Lower lobe of right lung (tissue), 2 donors: ENCODE measurements around the gene SEL1L2. TPM values are rescaled to one million over a fixed set of nuclear protein-coding genes. Genes with fewer than 3 reads are reported as not detected.
"Not testable (repeated sequence)": the region's sequence is repeated elsewhere in the genome, so short reads cannot be mapped to it uniquely, and the experiment has no call there.

ENCODE experiments used
- ATAC-seq, 2 donors: fragments of 200-7000 bp; cut with Tn5 transposase; one replicate each; pipeline ENCODE4 v1.9.1; 2020 to 2022; ENCODE audit warnings: mild to moderate bottlenecking in 2 of 2, moderate library complexity in 2 of 2
- DNase-seq: peaks from one replicate; pipeline ENCODE4 v3.0.0-alpha.2; 2020
- H3K27ac ChIP-seq: fragments of 200-600 bp; one replicate; pipeline ENCODE4 v1.8.0; 2022
- H3K27me3 ChIP-seq: fragments of 200-600 bp; one replicate; pipeline ENCODE4 v1.8.0; 2022; ENCODE audit warnings: low read depth
- H3K36me3 ChIP-seq: fragments of 200-600 bp; one replicate; pipeline ENCODE4 v1.8.0; 2022; ENCODE audit warnings: mild to moderate bottlenecking
- H3K4me1 ChIP-seq: fragments of 200-600 bp; one replicate; pipeline ENCODE4 v1.8.0; 2022
- H3K4me3 ChIP-seq: fragments of 200-600 bp; one replicate; pipeline ENCODE4 v1.8.0; 2022; ENCODE audit warnings: mild to moderate bottlenecking
- H3K9me3 ChIP-seq: fragments of 200-600 bp; one replicate; pipeline ENCODE4 v1.8.0; 2022
- intact Hi-C: fragments of 100-400 bp; cut with DNase I; formaldehyde crosslinking; loops from one replicate; pipeline ENCODE4 v1.11.0; 2022
- total RNA-seq: library from RNA; stranded (reverse); fragmentation: NEBNext Ultra II Directional; extraction: Animal tissue kit (Norgen Biotek cat#: 25700); gene quantifications from one replicate; pipeline ENCODE4 v1.2.1, GENCODE V29; 2021
- TF ChIP-seq, protein P1 (sequence below): fragments of 200-600 bp; IDR thresholded peaks from one replicate; pipeline ENCODE4 v1.8.0; 2022; ENCODE audit warnings: antibody characterized with exemption, mild to moderate bottlenecking
- donor health status: DM: no; HTN: yes; CAD: no; lungs with severe emphysema.

SEL1L2 gene
- total RNA-seq, 1 donor from 2014 or later, result not detected

GRCh38 chr20:13995086-13995665 lies 4.8 kb upstream of the SEL1L2 start, which contains the start of gene MACROD2:
Gene MACROD2 (plus strand): TSS chr20:13995516.
- Histone ChIP-seq H3K4me3 (peak within 1 kb of the TSS; percentile 69), H3K36me3 (no peaks in the 10 kb centered on the region), H3K4me1 (no peaks in the 10 kb centered on the region), H3K9me3 (peaks cover 16% of the 10 kb centered on the region), H3K27ac (peak within 1 kb of the TSS; percentile 60), H3K27me3 (peaks cover 6% of the 10 kb centered on the region)
- DNase-seq (peak; percentile 95), ATAC-seq (peak; percentile 98)
- TF ChIP-seq, protein P1, sequence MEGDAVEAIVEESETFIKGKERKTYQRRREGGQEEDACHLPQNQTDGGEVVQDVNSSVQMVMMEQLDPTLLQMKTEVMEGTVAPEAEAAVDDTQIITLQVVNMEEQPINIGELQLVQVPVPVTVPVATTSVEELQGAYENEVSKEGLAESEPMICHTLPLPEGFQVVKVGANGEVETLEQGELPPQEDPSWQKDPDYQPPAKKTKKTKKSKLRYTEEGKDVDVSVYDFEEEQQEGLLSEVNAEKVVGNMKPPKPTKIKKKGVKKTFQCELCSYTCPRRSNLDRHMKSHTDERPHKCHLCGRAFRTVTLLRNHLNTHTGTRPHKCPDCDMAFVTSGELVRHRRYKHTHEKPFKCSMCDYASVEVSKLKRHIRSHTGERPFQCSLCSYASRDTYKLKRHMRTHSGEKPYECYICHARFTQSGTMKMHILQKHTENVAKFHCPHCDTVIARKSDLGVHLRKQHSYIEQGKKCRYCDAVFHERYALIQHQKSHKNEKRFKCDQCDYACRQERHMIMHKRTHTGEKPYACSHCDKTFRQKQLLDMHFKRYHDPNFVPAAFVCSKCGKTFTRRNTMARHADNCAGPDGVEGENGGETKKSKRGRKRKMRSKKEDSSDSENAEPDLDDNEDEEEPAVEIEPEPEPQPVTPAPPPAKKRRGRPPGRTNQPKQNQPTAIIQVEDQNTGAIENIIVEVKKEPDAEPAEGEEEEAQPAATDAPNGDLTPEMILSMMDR, result no peak
- intact Hi-C loops, result no loop called here

DNA sequence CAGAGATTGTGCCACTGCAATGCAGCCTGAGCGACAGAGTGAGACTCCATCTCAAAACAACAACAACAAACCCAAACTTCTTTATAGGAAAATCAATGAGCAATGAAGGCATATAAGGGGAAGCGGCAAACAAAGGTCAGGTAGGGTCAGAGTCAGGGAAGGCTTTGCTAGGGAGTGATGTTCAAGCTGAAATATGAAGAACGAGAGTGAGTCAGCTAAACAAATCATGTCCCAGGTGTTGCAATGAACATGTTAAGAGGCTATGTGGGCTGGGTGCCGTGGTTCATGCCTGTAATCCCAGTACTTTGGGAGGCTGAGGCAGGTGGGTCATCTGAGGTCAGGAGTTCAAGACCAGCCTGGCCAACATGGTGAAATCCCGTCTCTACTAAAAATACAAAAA lies 1.5 kb upstream of the SEL1L2 start:
- H3K36me3 ChIP-seq, H3K27me3 ChIP-seq, H3K4me3 ChIP-seq, DNase-seq, ATAC-seq, H3K27ac ChIP-seq, H3K4me1 ChIP-seq, intact Hi-C loops: not testable (repeated sequence)
- peaks cover 16% of the 10 kb centered on the region for H3K9me3 ChIP-seq

DNA sequence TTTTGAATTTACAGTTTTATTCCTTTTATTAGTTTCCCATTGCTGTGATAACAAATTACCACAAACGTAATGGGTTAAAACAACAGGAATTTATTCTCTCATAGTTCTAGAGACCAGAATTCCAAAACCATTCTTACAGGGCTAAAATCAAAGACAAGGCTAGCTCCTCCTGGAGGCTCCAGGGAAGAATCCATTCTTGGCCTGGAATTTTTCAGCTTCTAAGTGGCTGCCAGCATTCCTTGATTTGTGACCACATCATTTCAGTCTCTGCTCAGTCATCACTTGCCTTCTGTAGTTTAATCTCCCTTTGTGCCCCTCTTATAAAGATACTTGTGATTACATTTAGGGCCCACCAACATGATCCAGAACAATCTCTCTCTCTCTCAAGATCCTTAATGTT lies 897 bp upstream of the SEL1L2 start:
- no peaks in the 10 kb centered on the region for H3K36me3 ChIP-seq
- DNase-seq (no peak), ATAC-seq (no peak)
- H3K4me3 ChIP-seq, result no peak overlapping the region
- TF ChIP-seq, protein P1, result no peak
- peaks cover 6% of the 10 kb centered on the region for H3K27me3 ChIP-seq
- peaks cover 16% of the 10 kb centered on the region for H3K9me3 ChIP-seq
- H3K27ac ChIP-seq, result no peak overlapping the region
- intact Hi-C loops, result no loop called here
- no peaks in the 10 kb centered on the region for H3K4me1 ChIP-seq

DNA sequence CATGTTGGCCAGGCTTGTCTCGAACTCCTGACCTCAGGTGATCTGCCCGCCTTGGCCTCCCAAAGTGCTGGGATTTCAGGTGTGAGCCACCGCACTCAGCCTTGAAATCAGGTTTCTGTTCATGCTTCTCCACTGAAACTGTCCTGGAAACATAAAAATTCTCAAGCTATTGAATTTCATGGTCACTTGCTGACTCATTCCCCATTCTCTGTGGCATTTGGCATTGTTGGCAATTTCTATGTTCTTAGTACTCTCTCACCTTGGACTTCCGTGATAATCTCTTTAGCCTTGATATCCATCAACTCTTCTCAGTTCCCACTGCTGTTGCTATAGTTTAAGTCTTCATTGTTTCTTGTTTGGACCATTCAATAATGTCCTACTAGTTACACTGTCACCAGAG lies 6.2 kb downstream of the SEL1L2 start:
- intact Hi-C loops, result no loop called here
- Histone ChIP-seq H3K27me3 (no peaks in the 10 kb centered on the region), H3K4me1 (no peaks in the 10 kb centered on the region), H3K36me3 (no peaks in the 10 kb centered on the region), H3K9me3 (no peaks in the 10 kb centered on the region), H3K4me3 (no peak overlapping the region), H3K27ac (no peak overlapping the region)
- no peak for ATAC-seq
- TF ChIP-seq, protein P1, result no peak
- DNase-seq, result no peak

DNA sequence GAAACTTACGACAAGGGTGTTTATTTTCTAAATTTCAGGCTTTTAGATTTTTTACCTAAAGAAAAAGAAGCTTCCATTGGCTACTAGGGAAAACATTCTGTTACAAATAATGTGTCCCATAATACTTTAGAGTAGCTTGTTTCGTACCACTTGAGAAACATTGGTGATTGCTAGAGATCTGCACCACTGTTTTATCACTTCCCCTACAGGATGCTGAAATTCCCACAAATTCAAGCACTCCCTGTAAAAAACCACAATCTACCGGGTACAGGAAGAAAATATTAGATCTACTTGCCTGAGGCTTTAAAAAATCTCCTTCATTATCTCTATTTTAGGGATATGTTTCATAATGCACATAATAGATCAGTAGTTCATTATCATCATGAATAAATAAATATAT lies 29.9 kb downstream of the SEL1L2 start:
- ATAC-seq (no peak), DNase-seq (no peak)
- Histone ChIP-seq H3K36me3 (no peaks in the 10 kb centered on the region), H3K4me3 (no peak overlapping the region), H3K4me1 (no peaks in the 10 kb centered on the region), H3K9me3 (no peaks in the 10 kb centered on the region), H3K27me3 (no peaks in the 10 kb centered on the region), H3K27ac (no peak overlapping the region)
- TF ChIP-seq, protein P1, result no peak
- intact Hi-C loops, result no loop called here

- Histone ChIP-seq H3K36me3 (no peaks in the 10 kb centered on the region), H3K4me1 (no peaks in the 10 kb centered on the region)
Measured at GRCh38 chr20:13960119-13960518, 30.3 kb downstream of the SEL1L2 start.

More at GRCh38 chr20:13960119-13960518, 30.3 kb downstream of the SEL1L2 start:
- intact Hi-C loops, result no loop called here
- TF ChIP-seq, protein P1, result no peak
- H3K27ac ChIP-seq, result no peak overlapping the region
- H3K9me3 ChIP-seq, result no peaks in the 10 kb centered on the region
- H3K4me3 ChIP-seq, result no peak overlapping the region
- ATAC-seq (no peak), DNase-seq (no peak)
- no peaks in the 10 kb centered on the region for H3K27me3 ChIP-seq
